ENCODE measurements around the gene FLNC.

FLNC gene

DNA sequence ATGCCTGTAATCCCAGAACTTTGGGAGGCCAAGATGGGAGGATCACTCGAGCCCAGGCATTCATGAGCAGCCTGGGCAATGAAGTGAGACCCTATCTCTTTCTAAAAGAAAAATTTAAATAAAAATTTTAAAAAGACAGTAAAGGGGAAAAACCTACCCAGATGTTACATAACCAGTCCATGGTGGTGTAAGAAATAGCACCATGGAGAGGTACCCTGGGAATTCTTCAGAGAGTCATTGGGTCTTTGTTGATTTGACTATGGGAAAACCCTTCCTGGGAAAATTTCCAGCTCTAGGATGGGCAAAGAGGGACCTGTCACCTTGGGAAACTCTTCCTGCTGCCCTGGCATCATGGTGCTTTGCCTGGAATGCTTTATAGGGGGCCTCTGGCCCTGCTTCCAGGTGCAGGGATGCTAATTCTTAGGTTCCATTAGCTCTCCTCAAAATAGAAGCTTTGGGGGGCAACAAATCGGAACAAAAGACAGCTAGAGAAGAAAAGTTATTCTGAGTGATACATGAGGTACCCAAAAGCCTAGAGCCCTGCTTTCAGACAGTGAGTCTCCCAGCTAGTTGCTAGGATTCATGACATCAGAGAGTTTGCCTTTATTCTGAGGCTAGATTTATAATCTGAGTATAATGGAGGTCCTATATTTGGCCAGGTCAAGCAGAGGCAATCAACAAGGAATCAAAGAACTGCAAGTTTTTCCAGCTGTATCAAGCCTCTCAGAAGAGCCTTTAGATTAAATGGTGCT lies 28.4 kb upstream of the FLNC start:
- no peak for DNase-seq

DNA sequence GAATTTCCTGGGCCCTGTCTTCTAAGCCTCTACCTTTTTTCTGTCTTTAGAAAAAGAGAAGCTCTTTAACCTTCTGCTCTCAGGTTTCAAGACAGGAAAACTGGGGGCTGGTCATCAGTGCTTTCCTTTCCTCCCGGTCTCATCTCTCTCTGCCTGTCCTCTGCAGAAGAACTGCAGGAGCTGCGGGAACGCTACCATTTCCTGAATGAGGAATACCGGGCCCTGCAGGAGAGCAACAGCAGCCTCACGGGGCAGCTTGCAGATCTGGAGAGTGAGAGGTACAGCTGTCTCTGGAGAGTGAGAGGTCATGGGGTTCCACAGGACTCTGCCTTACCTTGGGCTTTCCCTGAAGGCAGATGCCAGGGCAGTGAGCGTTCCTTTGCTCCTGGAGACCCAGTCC lies 25.7 kb upstream of the FLNC start:
- no peak for DNase-seq

DNA sequence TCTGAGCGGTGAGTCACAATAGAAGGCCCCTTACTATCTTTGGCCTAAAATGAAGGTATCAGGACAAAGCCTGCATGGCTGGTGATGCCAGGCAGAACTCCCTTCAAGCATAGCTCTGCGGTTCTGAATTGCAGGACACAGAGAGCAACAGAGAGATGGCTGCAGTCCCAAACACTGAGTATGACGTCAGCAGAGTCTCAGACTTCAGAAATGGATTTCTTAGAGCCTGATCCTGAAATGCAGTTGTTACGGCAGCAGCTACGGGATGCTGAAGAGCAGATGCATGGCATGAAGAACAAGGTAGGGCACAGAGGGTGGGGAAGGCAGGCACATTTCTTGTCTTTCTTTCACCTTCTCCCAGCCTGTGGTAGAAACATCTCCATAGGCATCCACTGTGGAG lies 25.0 kb upstream of the FLNC start:
- DNase-seq: no peak

DNA sequence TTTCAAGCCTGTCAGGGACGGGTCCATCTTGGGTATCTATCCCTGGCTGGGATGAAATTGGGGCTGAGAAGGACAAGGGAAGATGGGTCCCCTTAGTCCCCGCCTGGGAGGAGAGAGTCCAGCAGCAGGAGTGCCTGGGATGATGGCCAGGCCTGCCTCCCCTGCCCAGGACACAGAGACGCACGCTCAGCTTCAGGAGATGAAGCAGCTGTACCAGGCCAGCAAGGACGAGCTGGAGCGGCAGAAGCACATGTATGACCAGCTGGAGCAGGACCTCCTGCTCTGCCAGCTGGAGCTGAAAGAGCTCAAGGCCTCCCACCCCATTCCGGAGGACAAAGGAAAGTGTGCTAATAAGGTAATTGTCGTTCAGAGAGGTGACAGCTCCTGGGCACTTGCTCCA lies 23.0 kb upstream of the FLNC start:
- DNase-seq: no peak

DNA sequence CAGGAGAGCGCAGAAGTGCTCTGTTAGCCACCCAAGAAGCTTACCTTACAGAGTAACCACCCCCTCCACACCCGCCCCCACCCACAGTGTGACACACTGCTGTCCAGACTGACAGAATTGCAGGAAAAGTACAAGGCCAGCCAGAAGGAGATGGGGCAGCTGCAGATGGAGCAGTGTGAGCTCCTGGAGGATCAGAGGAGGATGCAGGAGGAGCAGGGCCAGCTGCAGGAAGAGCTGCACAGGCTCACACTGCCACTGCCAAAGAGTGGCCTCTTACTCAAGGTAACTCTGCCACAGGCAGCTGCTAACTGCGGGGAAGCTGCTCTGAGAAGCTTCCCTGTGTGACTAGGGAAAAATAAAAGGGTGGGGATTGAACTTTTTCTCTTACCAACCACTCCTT lies 20.8 kb upstream of the FLNC start:
- DNase-seq: no peak

DNA sequence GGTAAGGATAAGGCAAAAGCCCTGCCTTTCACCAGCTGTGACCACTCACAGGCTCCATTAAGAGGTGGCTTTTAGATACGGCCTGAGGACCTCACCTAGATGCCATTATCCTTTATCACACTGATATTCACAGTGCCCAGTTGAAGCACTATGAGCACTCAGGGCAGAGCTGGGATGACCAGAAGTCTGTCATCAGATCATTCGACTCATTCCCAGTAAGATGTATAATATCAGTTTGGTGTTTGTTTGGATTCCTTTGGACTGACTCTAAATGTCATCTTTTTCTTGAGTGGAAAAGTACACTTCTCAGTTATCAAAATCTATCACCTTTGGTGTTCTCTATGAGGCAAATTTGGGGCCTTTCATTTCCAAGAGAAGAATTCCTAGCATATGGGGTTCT lies 19.7 kb upstream of the FLNC start:
- DNase-seq: no peak

DNA sequence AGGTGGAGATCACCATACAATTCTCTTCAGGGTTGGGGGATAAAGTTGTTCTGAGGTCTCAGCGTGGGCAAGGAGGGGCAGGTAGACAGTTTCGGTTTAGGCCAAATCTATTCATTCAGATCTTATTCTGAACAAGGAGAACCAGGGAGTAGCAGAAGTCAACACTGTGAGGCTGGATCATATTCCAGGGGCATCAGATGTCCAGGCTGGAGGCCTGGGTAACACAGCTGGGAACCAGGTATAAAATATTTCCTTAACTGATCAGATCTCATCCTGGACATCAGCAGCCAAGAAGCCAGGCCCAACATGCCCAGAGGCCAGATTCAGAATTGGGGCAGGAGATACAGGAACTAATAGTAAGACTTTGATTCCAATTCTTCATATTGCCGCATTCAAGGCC lies 19.2 kb upstream of the FLNC start:
- DNase-seq: no peak

DNA sequence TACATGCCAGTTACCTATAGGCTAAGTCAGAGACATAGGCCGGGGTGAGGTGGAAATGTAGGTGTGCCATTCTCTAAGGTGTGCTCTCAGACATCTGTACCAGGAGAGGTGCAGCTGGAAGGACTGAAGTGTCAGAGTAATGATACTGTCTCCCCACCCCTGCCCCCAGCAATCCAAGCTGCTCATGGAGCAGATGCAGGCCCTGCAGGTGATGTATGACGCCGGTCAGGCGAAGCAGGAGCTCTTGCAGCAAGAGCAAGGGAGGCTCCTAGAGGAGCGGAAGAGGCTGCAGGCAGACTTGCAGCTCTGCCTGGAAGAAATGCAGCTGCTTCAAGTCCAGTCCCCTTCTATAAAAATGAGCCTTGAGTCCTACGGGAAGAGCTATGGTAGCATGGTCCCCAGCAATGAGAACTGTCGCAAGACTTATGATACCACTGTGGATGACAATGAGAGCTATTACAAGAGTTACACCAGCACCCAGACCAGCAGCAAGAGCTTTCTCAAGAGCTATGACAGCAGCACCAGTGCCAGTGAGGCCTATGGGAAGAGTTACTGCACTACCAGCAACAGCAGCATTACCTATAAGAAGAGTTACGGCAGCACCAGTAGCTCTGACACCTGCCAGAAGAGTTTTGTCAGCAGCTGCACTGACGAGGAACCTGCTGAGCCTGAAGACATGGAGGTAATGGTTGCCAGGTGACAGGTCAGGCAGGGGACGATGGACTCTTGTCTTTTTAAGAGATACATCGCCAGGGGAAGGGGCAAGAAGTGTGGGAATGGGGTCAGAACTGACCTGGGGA lies 18.4 kb upstream of the FLNC start:
- DNase-seq: no peak

DNA sequence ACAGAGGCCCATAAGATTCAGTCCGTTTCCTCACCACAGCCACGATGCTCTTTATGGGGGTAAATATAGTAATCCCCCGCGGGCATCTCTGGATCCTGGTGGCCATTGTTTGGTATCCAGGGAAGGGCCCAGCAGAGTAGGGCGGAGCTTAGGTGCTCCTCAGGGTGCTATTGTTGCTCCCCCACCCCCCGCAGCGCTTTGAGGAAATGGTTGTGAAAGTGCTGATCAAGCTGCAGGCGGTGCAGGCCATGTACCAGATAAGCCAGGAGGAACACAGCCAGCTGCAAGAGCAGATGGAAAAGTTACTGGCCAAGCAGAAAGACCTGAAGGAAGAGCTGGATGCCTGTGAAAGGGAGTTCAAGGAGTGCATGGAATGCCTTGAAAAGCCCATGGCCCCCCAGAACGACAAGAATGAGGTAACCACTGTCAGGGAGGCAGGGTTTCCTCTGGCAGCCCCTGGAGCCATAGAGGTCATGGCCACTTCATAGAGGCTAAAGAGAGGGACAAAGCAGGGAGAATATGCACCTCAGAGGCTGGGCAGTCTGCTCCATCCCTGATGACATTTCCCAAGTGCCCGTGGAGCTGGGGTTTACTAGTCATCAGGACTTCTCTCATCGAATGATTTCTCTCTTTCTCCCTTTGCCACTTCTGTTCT lies 17.6 kb upstream of the FLNC start:
- no peak for DNase-seq

DNA sequence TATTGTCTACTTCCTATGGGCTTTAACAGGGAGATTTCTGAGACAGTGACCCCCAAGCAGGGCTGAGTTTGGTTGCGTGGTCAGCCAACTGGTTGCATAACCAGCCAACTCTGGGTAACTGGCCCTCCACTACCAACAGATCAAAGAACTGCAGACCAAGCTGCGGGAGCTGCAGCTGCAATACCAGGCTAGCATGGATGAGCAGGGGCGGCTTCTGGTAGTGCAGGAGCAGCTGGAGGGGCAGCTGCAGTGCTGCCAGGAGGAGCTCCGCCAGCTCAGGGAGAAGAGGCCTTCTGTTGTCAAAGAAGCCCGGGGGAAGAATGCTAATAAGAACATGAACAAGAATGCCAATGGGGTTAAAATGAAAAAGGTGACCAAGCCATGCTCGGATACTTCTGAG lies 15.7 kb upstream of the FLNC start:
- DNase-seq: no peak

DNA sequence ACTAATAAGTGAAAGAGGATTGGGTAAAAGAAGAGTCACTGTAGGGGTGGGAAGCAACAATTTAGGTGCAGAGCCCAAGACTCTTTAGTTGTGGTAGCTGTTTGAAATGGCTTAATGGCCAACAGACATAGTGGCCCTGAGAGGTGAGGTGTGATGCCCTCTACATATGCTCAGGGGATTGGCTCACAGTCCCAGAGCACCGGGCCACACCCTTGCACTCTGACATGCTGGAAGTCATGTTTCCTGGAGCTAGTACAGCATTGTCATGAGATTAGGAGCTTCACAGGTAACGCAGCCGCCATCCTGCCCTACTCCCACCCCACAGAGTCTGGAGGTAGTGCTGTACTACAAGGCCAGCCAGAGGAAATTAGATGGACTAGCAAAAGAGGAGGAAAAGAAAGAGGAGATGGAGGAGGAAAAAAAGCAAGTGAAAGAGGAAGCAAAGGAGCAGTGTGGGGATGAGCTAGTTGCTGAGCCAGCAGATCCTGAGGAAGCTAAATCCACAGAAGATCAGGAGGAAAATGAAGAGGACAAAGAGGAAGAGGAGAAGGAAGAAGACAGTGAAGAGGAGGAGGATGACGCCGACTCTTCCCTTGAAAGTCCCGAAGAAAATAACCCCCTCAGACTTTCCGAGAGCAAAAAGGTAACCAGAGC lies 14.8 kb upstream of the FLNC start:
- DNase-seq: no peak

DNA sequence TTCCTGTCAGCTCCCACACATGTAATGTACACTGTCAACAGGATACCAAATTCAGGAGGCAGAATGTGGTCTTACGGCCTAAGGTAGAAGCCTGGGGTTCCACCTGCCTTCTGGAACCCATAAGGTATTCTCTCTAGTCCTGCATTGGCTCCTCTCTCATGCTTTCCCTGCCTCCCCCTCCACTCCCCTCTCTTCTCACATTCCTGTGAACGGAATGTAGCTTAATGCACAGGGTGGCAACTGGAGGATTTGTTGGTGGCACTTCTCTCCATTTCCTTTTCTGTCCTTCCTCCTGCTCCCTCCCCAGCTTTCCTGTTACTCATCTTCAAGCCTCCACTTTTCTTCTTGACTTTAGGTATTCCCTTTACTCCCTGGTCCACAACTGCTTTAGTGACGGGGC lies 11.5 kb upstream of the FLNC start:
- DNase-seq: no peak

DNA sequence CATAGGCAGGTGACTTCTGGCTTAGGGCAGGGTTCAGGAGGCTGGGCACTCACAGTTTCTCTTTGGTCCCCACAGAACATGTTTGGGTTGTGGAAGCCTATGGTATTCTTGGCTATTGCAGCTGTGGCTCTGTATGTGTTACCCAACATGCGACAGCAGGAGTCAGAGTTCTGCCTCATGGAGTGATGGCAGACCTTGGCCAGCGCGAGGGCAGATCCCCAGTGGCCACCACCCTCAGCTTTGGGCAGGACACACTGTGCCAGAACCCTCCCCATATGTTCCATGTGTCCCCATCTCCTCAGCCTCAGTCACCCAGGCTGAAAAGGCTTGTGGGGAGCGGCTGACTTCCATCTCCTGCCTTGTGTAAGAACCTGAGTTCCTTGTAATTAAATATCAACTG lies 8.5 kb upstream of the FLNC start:
- no peak for DNase-seq

DNA sequence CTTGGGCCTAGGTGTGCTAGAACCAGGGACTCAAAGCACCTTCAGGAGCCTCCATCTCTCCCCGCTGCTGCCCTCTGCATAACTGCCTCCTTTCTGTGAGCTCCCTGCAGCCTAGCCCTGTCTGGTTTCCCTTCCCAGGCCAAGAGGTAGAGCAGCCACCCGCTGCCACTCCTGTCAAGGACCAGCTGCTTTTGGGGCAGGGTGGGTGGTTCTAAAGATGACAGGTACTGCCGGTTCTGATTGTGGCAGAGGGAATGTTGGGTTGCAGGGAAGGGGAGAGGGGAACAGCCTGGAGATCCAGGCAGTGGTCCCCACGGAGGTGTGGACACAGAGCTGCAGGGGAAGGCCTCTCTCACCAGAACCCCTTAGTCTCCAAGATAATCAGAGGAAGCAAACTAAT lies 3.7 kb upstream of the FLNC start:
- DNase-seq: no peak

DNA sequence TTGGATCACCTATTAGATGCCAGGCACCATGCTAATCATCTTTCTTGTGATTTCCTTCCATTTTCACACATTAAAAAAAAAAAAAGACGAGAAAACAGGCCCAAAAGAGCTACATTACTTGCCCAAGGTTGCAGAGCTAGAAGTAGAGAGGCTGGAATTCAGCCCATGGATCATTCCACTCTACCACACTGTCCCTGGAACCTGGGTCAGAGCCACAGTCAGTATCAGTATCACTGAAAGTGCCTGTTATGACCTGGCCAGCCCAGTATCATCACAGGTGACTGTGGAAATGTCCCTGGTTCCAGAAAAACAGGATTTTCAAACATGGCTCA lies 3.3 kb upstream of the FLNC start:
- DNase-seq: no peak

DNA sequence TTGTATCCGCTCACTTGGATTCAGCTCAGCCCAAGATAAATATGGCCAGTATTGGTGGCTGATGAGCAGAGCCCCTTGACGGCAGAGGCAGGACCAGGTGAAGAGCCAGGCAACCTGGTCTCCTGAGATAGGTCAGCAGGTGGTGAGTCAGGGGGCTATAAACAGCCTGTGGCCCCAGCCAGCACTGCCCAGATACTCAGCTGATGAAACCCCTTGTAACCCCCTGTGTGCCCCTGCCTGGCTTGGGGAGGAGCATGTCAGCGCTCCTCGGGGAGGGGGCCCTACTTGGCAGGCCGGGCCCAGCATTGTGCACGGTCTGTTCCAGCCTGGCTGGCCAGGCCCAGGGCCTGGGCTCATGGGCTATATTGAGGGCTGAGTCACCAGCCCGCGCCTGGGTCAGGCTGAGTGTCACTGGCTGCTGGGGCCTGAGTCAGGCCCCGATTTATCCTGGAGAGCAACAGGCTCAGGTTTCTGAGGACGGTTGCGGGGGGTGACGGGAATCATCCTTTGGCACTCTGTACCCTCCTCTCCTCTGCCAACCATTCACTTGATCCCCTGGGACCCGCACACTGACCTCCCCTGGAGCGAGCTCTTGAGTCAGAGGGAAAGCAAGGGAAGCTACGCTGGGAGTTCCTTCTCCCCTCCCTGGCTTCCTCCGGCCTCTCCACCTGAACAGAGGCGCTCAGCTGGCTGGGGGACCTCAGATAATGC lies 2.8 kb upstream of the FLNC start:
- no peak for DNase-seq

DNA sequence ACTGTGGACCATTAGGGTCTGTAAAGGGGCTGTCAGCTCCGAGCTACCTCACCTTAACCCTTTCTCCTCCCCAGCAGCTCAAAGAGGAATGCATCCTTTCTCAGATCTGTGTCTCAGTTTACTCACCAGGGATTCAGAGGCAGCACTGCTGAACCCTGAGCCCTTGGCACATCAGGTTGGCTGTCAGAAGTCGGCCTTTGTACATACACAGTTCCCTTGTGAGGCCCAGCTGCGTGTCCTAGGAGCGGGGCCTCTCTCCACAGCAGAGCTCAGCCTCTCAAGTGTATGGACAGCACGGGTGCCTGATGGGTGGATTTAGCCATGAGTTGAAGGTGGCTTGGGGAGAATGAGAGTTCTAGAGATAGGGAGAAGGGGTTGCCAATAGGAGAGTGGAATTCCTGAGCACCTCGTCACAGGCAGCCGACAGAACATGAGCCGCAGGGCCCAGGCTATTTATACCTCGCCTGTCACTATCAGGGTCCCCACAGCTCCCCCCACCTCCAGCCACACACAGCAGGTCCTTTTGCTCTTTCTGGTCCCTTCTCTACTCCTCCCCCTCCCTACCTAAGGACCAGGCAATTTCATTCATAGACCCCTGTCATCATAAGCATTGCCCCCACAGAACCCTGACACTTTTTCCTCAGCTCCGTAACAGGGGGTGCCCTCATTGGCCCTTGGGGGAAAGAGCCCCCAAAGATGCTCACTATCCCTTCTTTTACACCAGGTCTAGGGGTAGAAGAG lies 2.1 kb upstream of the FLNC start:
- no peak for DNase-seq

DNA sequence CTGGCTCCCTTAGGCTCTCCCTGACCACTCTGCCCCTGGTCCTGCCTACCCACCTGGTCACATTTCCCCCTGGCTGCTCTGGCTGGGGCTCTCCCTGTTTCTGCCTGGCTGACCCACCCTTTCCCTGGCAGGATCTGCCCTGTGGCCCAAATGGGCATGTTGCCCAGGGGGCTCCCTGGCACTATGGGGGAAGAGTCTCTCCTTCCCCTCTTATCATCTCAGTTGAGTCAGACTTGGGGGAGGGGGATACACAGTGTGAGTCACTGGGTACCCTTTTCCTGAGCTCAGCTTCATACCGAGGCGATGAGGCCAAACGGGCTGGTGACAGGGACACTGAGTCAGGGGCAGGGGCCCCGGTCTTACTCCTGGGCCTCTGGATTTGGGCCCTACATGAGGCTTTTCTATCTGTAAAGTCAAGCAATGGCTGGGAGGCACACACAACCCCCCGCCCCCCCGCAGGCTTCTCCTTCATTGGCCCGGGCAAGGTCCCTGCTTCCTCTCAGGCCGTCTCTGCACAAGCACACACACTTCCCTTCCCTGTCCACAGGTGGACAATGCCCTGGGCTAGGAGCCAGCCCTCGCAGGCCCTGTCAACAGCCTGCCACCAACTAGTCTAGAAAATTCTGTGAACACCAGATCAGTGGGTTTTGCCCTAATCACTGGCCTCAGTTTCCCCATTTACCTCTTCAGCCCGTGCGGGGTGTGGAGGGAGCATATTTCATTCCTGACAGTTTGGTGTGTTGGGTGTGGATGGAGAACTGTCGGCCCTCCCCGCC lies 627 bp upstream of the FLNC start:
- DNase-seq: no peak

DNA sequence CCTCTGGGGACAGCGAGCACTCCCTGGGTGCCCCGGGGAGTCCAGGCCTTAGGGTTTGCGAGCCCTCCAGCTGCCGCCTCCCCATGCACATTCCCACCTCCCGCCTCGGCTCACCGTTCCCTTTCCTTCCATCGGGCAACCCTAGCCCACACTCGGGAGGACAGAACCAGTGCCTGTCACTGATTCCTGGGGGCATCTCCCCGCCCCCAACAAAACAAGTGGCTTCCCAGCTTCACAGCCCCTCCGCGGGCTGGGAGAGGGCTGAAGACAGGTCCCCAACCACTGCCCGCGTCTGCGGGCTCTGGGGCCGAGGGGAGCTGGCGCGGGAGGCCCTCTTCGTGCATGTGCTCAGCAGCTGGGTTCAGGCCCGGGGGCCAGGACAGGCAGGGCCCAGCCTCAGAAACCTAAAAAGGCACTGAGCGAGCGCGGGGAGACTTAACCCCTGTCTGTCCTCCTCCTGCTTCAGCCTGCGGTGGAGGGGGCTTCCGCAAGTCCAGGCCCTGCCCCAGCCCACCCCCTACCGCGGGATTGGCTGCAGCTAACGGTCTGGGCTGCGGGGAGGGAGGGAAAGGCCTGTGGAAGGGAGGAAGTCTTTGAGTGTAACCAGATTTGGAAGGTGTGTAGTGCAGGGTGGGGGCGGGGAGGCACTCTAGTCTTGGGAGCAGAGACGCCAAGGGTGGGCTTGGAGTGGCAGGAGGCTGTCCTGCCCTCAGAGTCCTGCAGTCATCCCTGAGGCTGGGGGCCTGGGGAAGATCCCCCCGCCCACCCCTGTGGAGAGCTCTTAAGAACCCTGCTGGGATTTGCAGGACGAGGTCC lies 1.2 kb downstream of the FLNC start:
- no peak for DNase-seq

DNA sequence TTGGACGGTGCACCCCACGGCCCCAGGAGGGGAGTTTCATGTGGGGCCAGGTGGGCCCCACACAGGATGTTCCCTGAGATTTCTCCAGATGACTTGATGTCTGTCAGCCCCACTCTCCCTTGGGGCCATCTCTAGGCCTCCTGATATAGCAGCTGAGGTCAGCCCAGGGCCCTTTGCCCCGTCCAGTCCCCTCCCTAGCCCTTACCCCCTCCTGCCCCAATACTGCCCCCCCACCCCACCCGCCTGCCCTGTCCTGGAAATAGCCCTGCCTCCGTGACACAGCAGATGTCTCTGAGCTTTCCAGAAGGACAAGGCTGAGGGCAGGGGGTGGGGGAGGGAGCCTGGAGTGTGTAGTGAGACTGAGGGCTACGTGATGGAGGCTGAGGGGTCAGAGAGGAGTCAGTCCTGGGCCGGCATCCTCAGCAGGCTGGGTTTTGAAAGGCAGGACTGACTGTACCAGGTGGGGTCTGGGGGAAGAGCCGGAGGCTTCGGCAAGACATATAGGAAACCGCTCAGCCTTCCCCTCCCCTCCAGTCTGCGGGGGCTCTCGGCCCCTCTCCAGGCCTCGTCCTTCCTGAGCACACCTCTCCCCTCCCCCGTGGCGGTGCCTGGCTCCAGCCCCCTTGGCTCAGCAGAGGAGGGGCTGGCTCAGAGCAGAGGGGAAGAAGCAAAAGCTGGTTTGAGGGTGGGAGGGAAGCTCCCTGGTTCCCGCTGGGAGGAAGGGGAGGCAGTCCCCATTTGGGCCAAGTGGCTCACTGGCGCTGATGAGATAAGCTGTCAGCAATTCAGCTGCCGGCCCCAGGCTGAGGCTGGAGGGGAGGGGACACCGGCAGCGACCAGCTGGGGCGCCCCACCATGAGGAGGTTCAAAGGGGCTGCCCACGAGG lies 2.0 kb downstream of the FLNC start:
- no peak for DNase-seq

Measured in activated T-cell treated with anti-CD3 and anti-CD28 coated beads, Interleukin-2, amount 50 U/mL, for 1 hour (primary cell).